GM12878 (cell line): ENCODE results near the gene BIRC7. TPM values are rescaled to one million over a fixed set of nuclear protein-coding genes. Genes with fewer than 3 reads are reported as not detected.

Experiments used
- ATAC-seq: fragments of 200-7000 bp; cut with Tn5 transposase; 3 replicates; pipeline ENCODE4 v1.9.1; 2020; ENCODE audit warnings: mild to moderate bottlenecking, moderate library complexity
- BruUV-seq: library from RNA; stranded (reverse); fragments of 400-500 nt; replicated peaks from 2 replicates; lab custom pipeline; 2021; lab: Mats Ljungman, UMichigan
- CTCF ChIA-PET: fragments of 300-600 bp; sonication (Branson Sonifier 250); formaldehyde crosslinking; extraction: SDS; loops from one replicate; lab custom pipeline; 2021; ENCODE audit warnings: inconsistent platforms; lab: Yijun Ruan, JAX
- POLR2A ChIA-PET: fragments of 350-600 bp; formaldehyde crosslinking; extraction: SDS; loops from one replicate; lab custom pipeline; 2021; ENCODE audit warnings: inconsistent platforms; lab: Charles Lee
- RAD21 ChIA-PET: fragments of 300-600 bp; sonication (Branson Sonifier 250); formaldehyde crosslinking; loops from one replicate; lab custom pipeline; 2023; ENCODE audit warnings: antibody characterized with exemption; ENCODE audit not compliant: unreplicated experiment; lab: Charles Lee
- SMC1A ChIA-PET: fragments of 300-600 bp; sonication (Branson Sonifier 250); formaldehyde crosslinking; loops from one replicate; lab custom pipeline; 2023; ENCODE audit not compliant: unreplicated experiment, uncharacterized antibody; lab: Charles Lee
- DNase-seq: peaks from one replicate; pipeline ENCODE4 v3.0.0-alpha.2; 2011; ENCODE audit warnings: low read depth, low spot score
- FAIRE-seq: peaks from 3 replicates; lab custom pipeline; 2011; peaks lifted over from hg19 to GRCh38; lab: Jason Lieb, UNC
- H2AFZ ChIP-seq: 2 replicates; pipeline ENCODE4 v1.6.0; 2011; ENCODE audit warnings: low read depth, low read length, control low read depth; ENCODE audit not compliant: control insufficient read depth
- H3K27ac ChIP-seq: 2 replicates; pipeline ENCODE4 v1.5.1; 2011; ENCODE audit warnings: control low read depth; ENCODE audit not compliant: control insufficient read depth, insufficient read depth
- H3K27me3 ChIP-seq, 2 experiments: replicated peaks in 1 of 2; 2 replicates each; pipeline versions ENCODE4 v1.6.0 to v1.6.1; 2011; ENCODE audit warnings: low read length in 1 of 2; ENCODE audit not compliant: control insufficient read depth in 2 of 2, insufficient read depth in 2 of 2
- H3K36me3 ChIP-seq, 2 experiments: 2 replicates each; pipeline ENCODE4 v1.5.1; 2011; ENCODE audit warnings: low read length in 1 of 2; ENCODE audit not compliant: control insufficient read depth in 2 of 2, insufficient read depth in 2 of 2
- H3K4me1 ChIP-seq: 2 replicates; pipeline ENCODE4 v1.6.1; 2011; ENCODE audit warnings: mild to moderate bottlenecking, low read length, moderate library complexity, mixed read lengths; ENCODE audit not compliant: control insufficient read depth, insufficient read depth
- H3K4me2 ChIP-seq: 2 replicates; pipeline ENCODE4 v1.6.0; 2011; ENCODE audit warnings: control low read depth; ENCODE audit not compliant: control insufficient read depth, insufficient read depth
- H3K4me3 ChIP-seq: fragments of 200-600 bp; sonication (generic); 2 replicates; pipeline ENCODE4 v1.5.1; 2016
- H3K79me2 ChIP-seq: 2 replicates; pipeline ENCODE4 v1.6.0; 2011; ENCODE audit warnings: low read length; ENCODE audit not compliant: control insufficient read depth, insufficient read depth
- H3K9ac ChIP-seq: 2 replicates; pipeline ENCODE4 v1.8.0; 2011; ENCODE audit warnings: low read length, control low read depth, mixed read lengths; ENCODE audit not compliant: control insufficient read depth, insufficient read depth
- H3K9me3 ChIP-seq: replicated peaks from 3 replicates; pipeline ENCODE4 v1.5.1; 2011; ENCODE audit warnings: mild to moderate bottlenecking, low read length; ENCODE audit not compliant: control insufficient read depth, insufficient read depth
- H4K20me1 ChIP-seq: 2 replicates; pipeline ENCODE4 v1.6.0; 2011; ENCODE audit not compliant: control insufficient read depth, insufficient read depth
- BHLHE40 ChIP-seq, 2 experiments: fragments of 450-650 bp in 1 of 2; IDR thresholded peaks; 2 replicates each; pipeline ENCODE4 v1.6.1; 2011 to 2017; ENCODE audit warnings: low read depth in 2 of 2, borderline replicate concordance in 1 of 2, improper control_type of control experiment in 1 of 2, low read length in 1 of 2, mild to moderate bottlenecking in 1 of 2
- CBX3 ChIP-seq: fragments of 200-600 bp; sonication (generic); IDR thresholded peaks from 2 replicates; pipeline ENCODE4 v1.6.1; 2016; ENCODE audit warnings: low read depth, borderline replicate concordance
- CBX5 ChIP-seq: sonication (generic); IDR thresholded peaks from 2 replicates; pipeline ENCODE4 v1.6.1; 2016; ENCODE audit warnings: low read depth, moderate library complexity, mild to moderate bottlenecking, inconsistent platforms
- CUX1 ChIP-seq: IDR thresholded peaks from 2 replicates; pipeline ENCODE4 v1.6.1; 2012; ENCODE audit warnings: improper control_type of control experiment, low read depth, low read length; ENCODE audit not compliant: insufficient replicate concordance
- EZH2 ChIP-seq: IDR thresholded peaks from 2 replicates; pipeline ENCODE4 v1.6.1; 2012; ENCODE audit warnings: low read depth, mild to moderate bottlenecking, control low read depth, inconsistent platforms, low read length, borderline replicate concordance; ENCODE audit not compliant: control insufficient read depth
- HDAC6 ChIP-seq: fragments of 200-600 bp; sonication (generic); IDR thresholded peaks from one replicate; pipeline ENCODE4 v1.8.0; 2017; ENCODE audit warnings: antibody characterized with exemption; ENCODE audit not compliant: unreplicated experiment
- JUNB ChIP-seq: IDR thresholded peaks from 2 replicates; pipeline ENCODE4 v1.6.1; 2016; ENCODE audit warnings: antibody characterized with exemption, mild to moderate bottlenecking
- NR2C2 ChIP-seq: IDR thresholded peaks from 2 replicates; pipeline ENCODE4 v1.6.1; 2011; ENCODE audit warnings: borderline replicate concordance, low read depth; ENCODE audit not compliant: control insufficient read depth, insufficient read length
- PAX8 ChIP-seq: fragments of 450-650 bp; IDR thresholded peaks from 2 replicates; pipeline ENCODE4 v1.6.1; 2017; ENCODE audit warnings: mild to moderate bottlenecking, moderate library complexity
- SPI1 ChIP-seq: IDR thresholded peaks from 2 replicates; pipeline ENCODE4 v1.6.1; 2011; ENCODE audit warnings: low read depth, mild to moderate bottlenecking, low read length, moderate library complexity, borderline replicate concordance; ENCODE audit not compliant: insufficient read depth
- SUPT20H ChIP-seq: IDR thresholded peaks from 2 replicates; pipeline ENCODE4 v1.6.1; 2011; ENCODE audit warnings: low read depth, mild to moderate bottlenecking, low read length, moderate library complexity, borderline replicate concordance; ENCODE audit not compliant: control insufficient read depth
- TARDBP ChIP-seq: IDR thresholded peaks from 2 replicates; pipeline ENCODE4 v1.6.1; 2016; ENCODE audit warnings: borderline replicate concordance
- ZBTB11 ChIP-seq: fragments of 450-650 bp; formaldehyde crosslinking; IDR thresholded peaks from 2 replicates; pipeline ENCODE4 v1.5.0; 2022; ENCODE audit warnings: mild to moderate bottlenecking, missing genetic modification characterization
- WGBS: methylation state at CpG from one replicate; pipeline ENCODE4 v1.1.6; 2016; ENCODE audit warnings: low lambda C conversion rate; ENCODE audit not compliant: insufficient replicate concordance, insufficient coverage; ENCODE audit errors: missing lambda C conversion rate; 5-methylcytosine and 5-hydroxymethylcytosine counted together
- in situ Hi-C: fragments of 300-500 bp; cut with MboI; formaldehyde crosslinking; loops from 9 replicates; pipeline ENCODE4 v1.14.3; 2018; ENCODE audit warnings: mixed read lengths
- intact Hi-C: fragments of 100-400 bp; cut with micrococcal nuclease; formaldehyde crosslinking; loops from one replicate; pipeline ENCODE4 v1.14.2; 2022; ENCODE audit not compliant: unreplicated experiment
- polyA plus RNA-seq, 11 experiments: library from polyadenylated mRNA; depleted of rRNA in 4 of 11; unstranded in 6 of 11; stranded (reverse) in 5 of 11; fragments of >200 nt; fragmentation: Nextera tagmentation in 4 of 11; fragmentation: Illumina TruSeq in 1 of 11; extraction: Ambion mirVana in 4 of 11; extraction: Trizol in 1 of 11; gene quantifications; 1 replicate in 1 of 11; 2 replicates in 10 of 11; pipeline versions ENCODE4 v1.2.1 to v1.2.3, GENCODE V29; 2011 to 2016; ENCODE audit warnings: inconsistent platforms in 2 of 11, missing spikeins in 2 of 11, low read depth in 1 of 11
- total RNA-seq, 4 experiments: library from RNA; depleted of rRNA in 3 of 4; stranded (reverse); fragments of >200 nt in 3 of 4; fragmentation: Illumina TruSeq in 1 of 4; extraction: Trizol in 1 of 4; gene quantifications; 2 replicates each; pipeline versions ENCODE4 v1.2.1 to v1.2.3, GENCODE V29; 2013 to 2021

Gene BIRC7
- total and polyA plus RNA-seq, 10 of the 15 experiments (the other 5 are each of a cell fraction or from before 2014, with no cell fraction given) = 0.31 TPM; not detected in 9

- H4K20me1 ChIP-seq = no peaks in the 10 kb centered on the region
- RAD21 ChIA-PET = no interaction called here
- 23% methylated on average over 12 of the region's 15 CpGs for WGBS
- no peaks in the 10 kb centered on the region for H3K9me3 ChIP-seq
- DNase-seq (no peak), ATAC-seq (no peak), FAIRE-seq (no peak)
- H3K4me3 ChIP-seq = no peak overlapping the region
- SMC1A ChIA-PET = no interaction called here
- CTCF ChIA-PET = no interaction called here
- no peak overlapping the region for H3K9ac ChIP-seq
- H3K4me2 ChIP-seq = no peak overlapping the region
- BruUV-seq = no TSS peak
- TF ChIP-seq CBX3 (no peak), TARDBP (no peak), SPI1 (no peak), NR2C2 (no peak), PAX8 (no peak), JUNB (no peak), CBX5 (no peak), CUX1 (no peak), EZH2 (no peak), HDAC6 (no peak), BHLHE40 (IDR thresholded peaks at IDR 0.05; ENCODE audit: borderline replicate concordance in 1 of 2, low read depth in 2 of 2, low read length in 1 of 2) (no peak), SUPT20H (no peak), ZBTB11 (CRISPR knock-in tag) (no peak)
- no peak overlapping the region for H2AFZ ChIP-seq
- no peak overlapping the region for H3K27ac ChIP-seq
- POLR2A ChIA-PET = no interaction called here
- H3K27me3 ChIP-seq = peaks cover 0 to 6% of the 10 kb centered on the region in 2 experiments; a peak in 2 of 4 replicates
- no peaks in the 10 kb centered on the region for H3K79me2 ChIP-seq
- no peaks in the 10 kb centered on the region for H3K36me3 ChIP-seq
- in situ Hi-C loops (no loop called here), intact Hi-C loops (no loop called here)
- no peaks in the 10 kb centered on the region for H3K4me1 ChIP-seq
Observed at GRCh38 chr20:63260521-63260920, 24.8 kb downstream of the BIRC7 start.
